Endothelial cell of umbilical vein (primary cell): Measurements from ENCODE around the gene FAM131C. TPM values are rescaled to one million over a fixed set of nuclear protein-coding genes. Genes with fewer than 3 reads are reported as not detected.

Source experiments
- BruUV-seq: library from RNA; stranded (reverse); fragments of 400-500 nt; replicated peaks from 2 replicates; lab custom pipeline; 2021; lab: Mats Ljungman, UMichigan
- CTCF ChIA-PET: fragments of 300-600, 350-600 bp; sonication (Branson Sonifier 250); formaldehyde crosslinking; loops from one replicate; lab custom pipeline; 2021; ENCODE audit warnings: antibody characterized with exemption, inconsistent platforms; lab: Charles Lee
- POLR2A ChIA-PET: fragments of 300-600, 350-600 bp; sonication (Branson Sonifier 250); formaldehyde crosslinking; loops from one replicate; lab custom pipeline; 2021; ENCODE audit warnings: antibody characterized with exemption, inconsistent platforms; lab: Charles Lee
- DNase-seq: peaks from one replicate; pipeline ENCODE4 v3.0.0-alpha.2; 2011; ENCODE audit warnings: low read depth, low spot score
- FAIRE-seq: peaks from 2 replicates; lab custom pipeline; 2011; peaks lifted over from hg19 to GRCh38; lab: Jason Lieb, UNC
- H2AFZ ChIP-seq: 2 replicates; pipeline ENCODE4 v1.6.0; 2012; ENCODE audit warnings: low read depth, low read length, control low read depth, inconsistent platforms
- H3K27ac ChIP-seq: 2 replicates; pipeline ENCODE4 v1.5.1; 2011; ENCODE audit warnings: low read depth, mild to moderate bottlenecking, control low read depth, low read length, moderate library complexity; ENCODE audit not compliant: insufficient read depth
- H3K27me3 ChIP-seq, 2 experiments: 2 replicates each; pipeline versions ENCODE4 v1.6.0 to v1.6.1; 2011; ENCODE audit warnings: low read length in 2 of 2, mixed read lengths in 1 of 2; ENCODE audit not compliant: control insufficient read depth in 2 of 2, insufficient read depth in 2 of 2
- H3K36me3 ChIP-seq, 2 experiments: 2 replicates in 1 of 2; 3 replicates in 1 of 2; pipeline ENCODE4 v1.5.1; 2011; ENCODE audit warnings: low read length in 2 of 2, mild to moderate bottlenecking in 1 of 2, moderate library complexity in 1 of 2; ENCODE audit not compliant: control insufficient read depth in 2 of 2, insufficient read depth in 2 of 2; ENCODE audit errors: extremely low read depth in 1 of 2
- H3K4me1 ChIP-seq: 3 replicates; pipeline ENCODE4 v1.5.1; 2011; ENCODE audit warnings: mild to moderate bottlenecking, low read length; ENCODE audit not compliant: control insufficient read depth, insufficient read depth; ENCODE audit errors: extremely low read depth
- H3K4me2 ChIP-seq: 2 replicates; pipeline ENCODE4 v1.6.1; 2011; ENCODE audit warnings: low read length, control low read depth, mixed read lengths; ENCODE audit not compliant: insufficient read depth
- H3K4me3 ChIP-seq, 3 experiments: fragments of 200-600 bp in 1 of 3; sonication (generic), shearing (Covaris generic) in 1 of 3; replicated peaks in 1 of 3; 2 replicates each; pipeline ENCODE4 v1.5.1; 2011 to 2016; ENCODE audit warnings: control low read depth in 3 of 3, low read length in 3 of 3, mild to moderate bottlenecking in 2 of 3, inconsistent platforms in 1 of 3, low read depth in 1 of 3, moderate library complexity in 1 of 3; ENCODE audit not compliant: insufficient read depth in 1 of 3
- H3K79me2 ChIP-seq: 2 replicates; pipeline ENCODE4 v1.6.0; 2012; ENCODE audit warnings: low read length, inconsistent platforms; ENCODE audit not compliant: control insufficient read depth, insufficient read depth
- H3K9ac ChIP-seq: replicated peaks from 2 replicates; pipeline ENCODE3; 2011; ENCODE audit warnings: low read length, control low read depth; ENCODE audit not compliant: insufficient read depth; ENCODE audit errors: extremely low read depth
- H3K9me1 ChIP-seq: replicated peaks from 3 replicates; pipeline ENCODE4 v1.6.0; 2011; ENCODE audit warnings: mild to moderate bottlenecking, low read length; ENCODE audit not compliant: control insufficient read depth, insufficient read depth; ENCODE audit errors: extremely low read depth
- H3K9me3 ChIP-seq: replicated peaks from 2 replicates; pipeline ENCODE4 v1.5.1; 2012; ENCODE audit warnings: low read length, inconsistent platforms; ENCODE audit not compliant: control insufficient read depth, insufficient read depth
- H4K20me1 ChIP-seq: replicated peaks from 2 replicates; pipeline ENCODE3; 2011; ENCODE audit warnings: mild to moderate bottlenecking, low read length; ENCODE audit not compliant: control insufficient read depth, insufficient read depth; ENCODE audit errors: extremely low read depth
- EZH2 ChIP-seq: IDR thresholded peaks from 2 replicates; pipeline ENCODE4 v1.6.1; 2012; ENCODE audit warnings: borderline replicate concordance, low read depth, mild to moderate bottlenecking, moderate library complexity, low read length, inconsistent platforms; ENCODE audit not compliant: severe bottlenecking
- MYC ChIP-seq: IDR thresholded peaks from one replicate; pipeline ENCODE4 v1.6.1; 2011; ENCODE audit warnings: mild to moderate bottlenecking, low read depth, low read length
- dilution Hi-C: fragments of 300-500 bp; cut with MboI; formaldehyde crosslinking; loops from one replicate; pipeline ENCODE4 v1.15.0; 2019; ENCODE audit warnings: low sequenced_read_pairs; ENCODE audit not compliant: extremely low pct_ligation_motif_present
- intact Hi-C: fragments of 100-400 bp; cut with micrococcal nuclease; formaldehyde crosslinking; loops from one replicate; pipeline ENCODE4 v1.10.0; 2022
- polyA plus RNA-seq, 4 experiments: library from polyadenylated mRNA; depleted of rRNA in 3 of 4; stranded (reverse) in 3 of 4; unstranded in 1 of 4; fragments of >200 nt; gene quantifications; 2 replicates each; pipeline versions ENCODE4 v1.2.1 to v1.2.3, GENCODE V29; 2011 to 2012; ENCODE audit warnings: missing spikeins in 1 of 4
- total RNA-seq: library from RNA; stranded (reverse); gene quantifications from 2 replicates; pipeline ENCODE4 v1.2.3, GENCODE V29; 2021
- TF ChIP-seq, protein P1 (sequence below): IDR thresholded peaks from 2 replicates; pipeline ENCODE4 v1.6.1; 2011; ENCODE audit not compliant: insufficient read depth, insufficient read length
- TF ChIP-seq, protein P2 (sequence below), 2 donors: IDR thresholded peaks; 1 replicate in 1 of 2; 2 replicates in 1 of 2; pipeline ENCODE4 v1.5.1; 2011; ENCODE audit warnings: low read length in 2 of 2, mild to moderate bottlenecking in 2 of 2, moderate library complexity in 2 of 2, control low read depth in 1 of 2, inconsistent platforms in 1 of 2, low read depth in 1 of 2; ENCODE audit not compliant: insufficient read depth in 1 of 2; ENCODE audit errors: extremely low read depth in 1 of 2

Gene FAM131C
- total and polyA plus RNA-seq, 2 donors (not counting 3 experiments of a cell fraction or from before 2014, with no cell fraction given): 0.23 TPM; not detected in 1

- dilution Hi-C loops: no loop called here
- Histone ChIP-seq H4K20me1 (no peaks in the 10 kb centered on the region), H3K4me2 (no peak overlapping the region), H2AFZ (peak overlapping the region; percentile 75), H3K9me3 (no peaks in the 10 kb centered on the region), H3K27me3 (no peaks in the 10 kb centered on the region), H3K79me2 (no peaks in the 10 kb centered on the region), H3K36me3 (no peaks in the 10 kb centered on the region), H3K9me1 (no peaks in the 10 kb centered on the region), H3K4me3 (no peak overlapping the region), H3K27ac (no peak overlapping the region), H3K4me1 (no peaks in the 10 kb centered on the region), H3K9ac (no peak overlapping the region)
- POLR2A ChIA-PET: no interaction called here
- CTCF ChIA-PET: interaction anchor here (0.6 to 1.0 kb wide), 4 partner anchors 17 to 211 kb away, joined by 3 to 4 read pairs (median 4); no protein-coding TSS in a partner anchor
- intact Hi-C loops: no loop called here
- DNase-seq: peak; percentile 13
- BruUV-seq: no TSS peak
- TF ChIP-seq EZH2: peak; percentile 16
- TF ChIP-seq, protein P1, sequence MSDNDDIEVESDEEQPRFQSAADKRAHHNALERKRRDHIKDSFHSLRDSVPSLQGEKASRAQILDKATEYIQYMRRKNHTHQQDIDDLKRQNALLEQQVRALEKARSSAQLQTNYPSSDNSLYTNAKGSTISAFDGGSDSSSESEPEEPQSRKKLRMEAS: no peak
- TF ChIP-seq MYC: no peak
- TF ChIP-seq, protein P2, sequence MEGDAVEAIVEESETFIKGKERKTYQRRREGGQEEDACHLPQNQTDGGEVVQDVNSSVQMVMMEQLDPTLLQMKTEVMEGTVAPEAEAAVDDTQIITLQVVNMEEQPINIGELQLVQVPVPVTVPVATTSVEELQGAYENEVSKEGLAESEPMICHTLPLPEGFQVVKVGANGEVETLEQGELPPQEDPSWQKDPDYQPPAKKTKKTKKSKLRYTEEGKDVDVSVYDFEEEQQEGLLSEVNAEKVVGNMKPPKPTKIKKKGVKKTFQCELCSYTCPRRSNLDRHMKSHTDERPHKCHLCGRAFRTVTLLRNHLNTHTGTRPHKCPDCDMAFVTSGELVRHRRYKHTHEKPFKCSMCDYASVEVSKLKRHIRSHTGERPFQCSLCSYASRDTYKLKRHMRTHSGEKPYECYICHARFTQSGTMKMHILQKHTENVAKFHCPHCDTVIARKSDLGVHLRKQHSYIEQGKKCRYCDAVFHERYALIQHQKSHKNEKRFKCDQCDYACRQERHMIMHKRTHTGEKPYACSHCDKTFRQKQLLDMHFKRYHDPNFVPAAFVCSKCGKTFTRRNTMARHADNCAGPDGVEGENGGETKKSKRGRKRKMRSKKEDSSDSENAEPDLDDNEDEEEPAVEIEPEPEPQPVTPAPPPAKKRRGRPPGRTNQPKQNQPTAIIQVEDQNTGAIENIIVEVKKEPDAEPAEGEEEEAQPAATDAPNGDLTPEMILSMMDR (IDR thresholded peaks at IDR 0.05; ENCODE audit: extremely low read depth in 1 of 2, insufficient read depth in 1 of 2, low read depth in 1 of 2, low read length in 2 of 2): no peak
- FAIRE-seq: no peak
These were observed 46.5 kb downstream of the FAM131C start for GRCh38 chr1:16026723-16027484.
